GM21526 (cell line): ENCODE measurements around the gene MEN1.
"Not testable (repeated sequence)": the region's sequence is repeated elsewhere in the genome, so short reads cannot be mapped to it uniquely, and the experiment has no call there.

Experiments used
- ATAC-seq: cut with Tn5 transposase; IDR thresholded peaks from one replicate; pipeline ENCODE4 v1.9.1; 2021; ENCODE audit warnings: moderate library complexity; ENCODE audit not compliant: unreplicated experiment, low FRiP score

The MEN1 gene

DNA sequence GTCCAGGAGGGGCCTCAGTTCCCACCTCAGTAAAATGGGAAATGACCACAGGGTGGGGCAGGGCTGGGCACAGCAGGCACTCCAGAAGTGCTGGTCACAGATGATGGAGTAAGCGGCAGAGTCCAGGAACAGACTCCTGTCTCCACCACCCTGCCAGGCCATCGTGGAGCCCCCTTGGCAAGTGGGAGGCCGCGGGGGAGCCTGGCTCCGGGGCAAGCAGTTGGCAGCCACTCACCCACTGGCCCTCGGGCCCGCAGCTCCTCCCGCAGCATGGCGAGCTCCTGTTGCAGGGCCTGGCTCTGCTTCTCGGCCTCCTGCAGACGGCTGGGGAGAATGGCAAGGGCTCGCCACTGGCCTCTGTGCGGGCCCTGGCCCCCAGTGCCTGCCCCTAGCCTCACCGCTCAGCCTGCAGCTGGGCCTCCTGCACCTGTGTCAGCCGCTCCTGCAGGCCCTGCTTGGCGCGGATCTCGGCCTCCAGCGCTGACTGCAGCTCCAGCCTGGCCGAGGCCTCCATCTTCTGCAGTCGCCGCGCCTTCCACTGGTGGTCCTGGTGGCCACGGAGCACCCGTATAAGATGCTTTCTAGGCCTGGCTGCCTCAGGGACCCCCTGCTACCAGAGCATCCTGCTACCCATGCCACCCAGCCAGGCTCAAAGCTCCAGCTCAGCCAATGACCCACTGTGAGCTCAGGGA, 23.8 kb upstream of the MEN1 start:
- ATAC-seq, result no peak

DNA sequence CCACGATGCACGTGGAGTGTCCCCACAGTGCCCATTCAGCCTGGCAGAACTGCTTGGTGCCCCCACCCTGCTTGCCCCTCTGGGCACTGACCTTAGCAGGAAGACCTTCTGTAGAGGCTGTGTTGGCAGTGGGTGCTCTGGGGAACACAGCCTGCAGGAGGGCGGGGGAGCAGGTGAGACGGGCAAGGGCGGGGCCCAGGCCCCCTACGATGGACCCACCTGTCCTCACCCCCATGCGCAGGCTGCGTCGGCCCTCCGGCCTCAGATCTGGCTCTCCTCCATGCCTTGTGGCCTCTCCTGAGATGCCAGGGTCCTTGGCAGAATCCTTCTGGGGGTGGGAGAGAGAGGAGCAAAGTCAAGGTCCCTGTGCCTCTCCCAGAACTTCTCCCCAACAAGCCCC, 23.2 kb upstream of the MEN1 start:
- ATAC-seq, result no peak

DNA sequence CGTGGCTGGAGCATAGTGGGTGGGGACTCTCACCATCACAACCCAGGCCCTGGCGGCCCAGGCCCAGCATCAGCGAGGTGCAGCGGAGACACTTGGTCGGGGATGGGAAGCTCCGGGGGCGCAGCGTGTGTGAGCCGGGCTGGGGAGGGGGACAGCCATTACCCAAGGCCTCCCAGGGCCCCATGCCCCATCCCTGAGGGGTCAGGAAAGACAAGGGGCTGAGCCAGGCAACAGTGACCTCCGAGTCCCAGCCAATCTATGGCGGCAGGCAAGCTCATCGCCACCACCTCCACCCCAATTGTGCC, 22.8 kb upstream of the MEN1 start:
- ATAC-seq, result no peak

DNA sequence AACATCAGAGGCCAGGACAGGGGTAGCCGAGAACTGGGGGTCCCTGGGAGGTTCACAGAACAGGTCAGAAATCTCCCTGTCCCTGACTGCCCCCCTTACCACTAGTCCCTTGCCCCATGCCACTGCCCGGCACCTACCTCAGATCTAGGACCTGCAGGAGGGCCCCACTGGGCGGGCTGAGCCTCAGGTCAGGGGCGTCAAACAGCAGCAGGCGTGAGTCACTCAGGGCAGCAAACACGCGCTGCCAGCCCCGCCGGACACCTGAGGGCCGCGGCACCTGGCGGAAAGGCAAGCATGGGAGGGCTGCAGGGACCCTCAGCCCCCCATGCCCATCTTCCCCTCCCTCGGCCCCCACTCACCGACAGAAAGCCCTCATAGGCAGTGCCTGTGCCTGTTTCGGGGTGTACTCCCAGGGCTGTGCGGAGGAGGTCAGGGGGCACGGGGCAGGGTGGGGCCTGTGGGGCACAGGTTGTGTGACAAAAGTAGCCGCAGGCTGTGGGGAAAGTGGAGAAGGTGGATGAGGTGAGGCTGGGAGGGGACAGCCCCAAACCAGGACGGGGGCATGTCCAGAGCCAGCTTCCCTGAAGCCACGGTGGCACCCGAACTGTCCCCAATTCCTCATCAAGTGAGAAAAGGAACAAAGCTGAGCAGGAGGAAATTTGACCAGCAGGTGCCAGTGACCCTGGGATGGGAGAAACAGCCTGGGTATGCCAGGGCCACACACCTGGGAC, 22.3 kb upstream of the MEN1 start:
- no peak for ATAC-seq

DNA sequence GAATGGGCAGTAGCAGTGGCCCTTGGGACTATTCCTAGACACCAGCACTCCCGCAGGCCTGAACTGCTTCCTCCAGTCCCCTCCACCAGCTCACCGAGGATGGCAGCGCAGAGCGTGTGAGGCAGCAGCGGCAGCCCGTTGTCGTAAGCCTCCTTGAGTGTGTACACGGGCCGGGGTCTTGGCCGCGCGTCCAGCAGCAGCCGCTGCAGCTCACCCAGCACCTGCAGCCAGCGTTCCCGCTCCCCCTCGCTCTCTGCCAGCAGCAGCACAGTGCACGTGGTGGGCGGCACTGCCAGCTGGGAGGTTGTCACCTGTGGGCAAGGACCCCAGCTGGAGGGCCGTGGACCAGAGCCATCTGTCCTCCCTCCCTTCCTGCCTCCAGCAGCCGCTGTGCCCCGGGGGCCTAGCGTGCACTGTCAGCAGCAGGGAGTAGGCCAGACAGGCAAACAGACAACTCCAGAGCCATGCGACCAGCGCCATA, 21.1 kb upstream of the MEN1 start:
- no peak for ATAC-seq

DNA sequence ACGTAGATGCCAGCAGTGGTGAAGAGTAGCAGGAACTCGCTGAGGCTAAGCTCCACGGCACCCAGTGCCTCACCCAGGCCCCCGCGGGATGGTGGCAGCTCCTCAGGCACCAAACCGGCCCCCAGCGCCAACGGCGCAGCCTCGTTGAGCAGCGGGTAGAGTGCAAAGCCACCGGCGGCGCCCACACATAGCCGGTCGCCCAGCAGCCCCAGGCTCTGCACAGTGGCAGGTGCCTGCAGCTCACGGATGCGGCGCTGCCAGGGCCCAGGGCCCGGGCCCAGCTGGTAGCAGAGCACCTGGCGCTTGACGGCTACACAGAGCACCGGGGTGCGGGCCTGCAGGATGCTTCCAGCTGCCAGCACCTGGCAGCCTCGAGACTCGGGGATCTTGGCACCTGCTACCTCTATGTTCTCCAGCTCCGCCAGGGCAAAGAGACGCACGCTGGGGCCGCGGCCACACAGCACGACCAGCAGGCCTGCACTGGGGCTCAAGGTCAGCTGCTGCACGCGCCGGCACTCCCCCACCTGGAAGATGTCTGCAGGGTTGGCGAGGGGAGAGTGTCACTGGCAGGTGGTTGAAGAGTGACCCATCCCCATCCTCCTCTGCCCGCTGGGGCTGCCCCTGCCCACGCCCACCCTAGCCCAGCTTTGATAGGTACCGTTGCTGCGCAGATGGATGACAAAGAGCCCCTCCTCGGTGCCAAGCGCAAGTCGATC, 19.3 kb upstream of the MEN1 start:
- ATAC-seq, result no peak

DNA sequence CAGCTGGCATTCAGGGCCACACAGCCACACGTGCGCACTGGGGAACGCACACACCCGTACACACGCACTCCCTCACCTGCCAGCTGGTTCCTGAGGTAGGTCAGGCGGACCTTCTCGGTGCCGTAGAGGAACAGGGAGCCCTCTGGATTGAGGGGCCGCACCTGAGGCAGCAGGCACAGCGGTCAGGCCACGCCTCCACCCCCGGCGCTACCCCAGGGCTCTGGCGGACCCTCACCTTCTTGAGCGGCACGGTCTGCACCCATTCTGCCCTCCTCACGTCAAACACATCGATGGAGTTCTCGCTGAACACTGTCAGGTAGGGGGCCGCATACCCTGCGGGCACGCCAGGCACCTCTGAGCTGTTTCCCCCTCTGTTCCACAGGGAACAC, 17.1 kb upstream of the MEN1 start:
- ATAC-seq, result no peak

DNA sequence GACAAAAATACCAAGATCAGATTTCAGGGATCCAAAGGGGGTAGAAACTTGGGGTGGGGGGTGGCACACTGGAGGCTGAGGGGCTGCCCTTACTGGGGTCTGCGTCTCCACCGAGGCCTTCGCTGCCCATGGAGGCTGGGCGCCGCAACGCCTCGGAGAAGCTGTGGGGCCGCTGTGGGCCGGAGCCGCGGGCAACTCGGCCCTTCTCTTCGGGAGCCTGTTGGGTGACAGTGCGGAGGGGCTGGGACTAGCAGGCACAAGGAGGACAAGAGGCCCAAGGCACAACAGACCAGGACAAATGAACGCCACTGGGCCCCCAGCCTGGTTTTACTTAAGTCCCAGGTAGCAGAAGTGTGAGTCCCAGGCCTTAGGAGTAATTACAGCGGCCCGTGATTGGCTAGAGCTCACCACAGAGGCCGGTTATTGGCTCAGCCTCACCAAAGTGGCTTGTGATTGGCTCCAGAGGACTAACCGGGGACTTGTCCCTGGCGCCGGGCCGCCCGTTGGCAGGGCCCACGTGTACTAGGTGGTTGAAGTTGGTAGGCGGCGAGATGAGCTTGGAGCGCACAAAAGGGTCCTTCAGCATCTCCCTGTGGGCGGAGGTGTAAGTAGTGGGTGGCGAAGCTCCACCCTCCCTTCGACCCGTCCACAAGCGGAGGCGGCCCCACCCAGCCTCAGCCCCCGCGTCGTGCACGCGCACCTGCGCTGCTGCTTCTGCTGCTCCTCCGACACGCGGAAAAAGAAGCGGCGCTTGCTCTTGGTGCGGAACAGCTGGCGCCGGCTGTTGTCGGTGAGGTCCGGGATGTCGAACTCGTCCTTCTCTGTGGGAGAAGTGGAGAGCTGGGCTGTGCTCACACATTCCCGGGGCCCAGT, 16.5 kb upstream of the MEN1 start:
- ATAC-seq, result no peak

DNA sequence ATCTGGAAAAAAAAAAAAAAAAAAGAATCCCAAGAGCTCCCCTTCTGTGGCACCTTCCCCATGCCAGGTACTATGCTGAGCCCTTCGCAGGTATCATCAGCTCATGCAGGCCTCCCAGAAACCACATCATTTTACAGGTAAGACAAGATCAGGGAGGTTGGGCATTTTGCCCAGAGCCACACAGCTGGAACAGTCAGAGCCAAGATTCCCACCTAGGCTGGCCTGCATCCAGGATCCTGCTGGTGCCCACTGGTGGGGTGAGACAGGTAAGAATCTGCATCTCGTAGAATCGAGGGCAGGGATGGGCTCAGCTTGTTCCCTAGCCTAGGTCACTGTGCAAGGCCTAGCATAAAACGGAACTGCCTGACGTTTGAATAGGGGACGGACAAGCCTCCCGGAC, 15.7 kb upstream of the MEN1 start:
- ATAC-seq, result no peak

DNA sequence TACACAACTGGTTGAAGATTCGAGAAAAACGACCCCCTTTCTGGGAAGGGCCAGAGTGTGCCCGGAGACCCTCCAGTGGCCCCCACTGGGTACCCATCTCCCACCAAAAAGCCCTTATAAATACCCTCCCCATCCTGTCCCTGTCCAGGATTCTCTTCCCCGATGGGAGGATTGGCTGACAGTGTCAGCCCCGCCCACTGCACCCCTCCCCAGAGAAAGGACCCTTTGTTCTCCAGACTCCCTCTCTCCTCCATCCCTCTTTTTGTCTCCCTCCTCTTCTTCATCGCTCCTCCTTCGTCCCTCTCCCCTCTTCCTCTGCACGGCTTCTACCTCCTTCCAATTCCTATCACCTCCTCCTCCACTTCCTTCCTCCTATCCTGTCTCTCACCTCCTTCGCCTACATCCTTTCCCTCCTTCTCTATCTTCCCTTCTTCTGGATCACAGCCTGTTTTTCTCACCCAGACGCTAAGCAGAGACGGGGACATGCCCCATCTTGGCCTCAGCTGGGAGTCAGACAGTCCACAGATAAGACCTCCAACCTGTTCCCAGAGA, 13.3 kb upstream of the MEN1 start:
- ATAC-seq, result no peak

DNA sequence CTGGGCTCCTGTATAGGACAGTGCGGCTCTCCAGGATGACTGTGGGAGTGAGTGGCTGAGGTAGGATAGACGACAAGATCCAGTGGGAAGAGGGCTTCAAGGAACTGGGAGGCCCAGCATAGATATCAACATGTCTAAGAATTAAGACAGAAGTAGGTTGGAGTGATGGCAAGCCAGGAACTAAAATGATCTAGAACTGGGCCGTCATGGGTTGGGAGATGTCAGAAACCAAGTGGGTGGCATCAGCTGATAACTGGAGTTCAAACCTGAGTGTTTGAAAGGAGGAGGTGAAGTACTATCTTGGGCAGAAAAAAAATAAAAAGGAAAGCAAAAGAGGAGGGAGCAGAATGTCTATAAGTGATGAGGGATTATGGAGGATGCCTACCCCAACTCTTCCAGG, 7.1 kb upstream of the MEN1 start:
- ATAC-seq, result no peak

DNA sequence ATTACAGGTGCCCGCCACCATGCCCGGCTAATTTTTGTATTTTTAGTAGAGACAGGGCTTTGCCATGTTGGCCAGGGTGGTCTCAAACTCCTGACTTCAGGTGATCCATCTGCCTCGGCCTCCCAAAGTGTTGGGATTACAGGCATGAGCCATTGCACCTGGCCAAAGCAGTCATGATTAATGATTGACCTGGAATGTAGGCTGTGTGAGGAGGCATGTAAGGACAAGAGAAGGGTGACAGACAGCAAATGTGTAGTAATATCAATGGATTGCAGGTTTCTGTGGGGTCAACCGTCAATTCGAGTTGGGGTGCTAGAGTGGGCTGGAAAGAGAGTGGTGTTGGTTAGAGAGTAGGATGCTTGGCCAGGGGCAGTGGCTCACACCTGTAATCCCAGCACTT, 5.1 kb upstream of the MEN1 start:
- not testable (repeated sequence) for ATAC-seq

DNA sequence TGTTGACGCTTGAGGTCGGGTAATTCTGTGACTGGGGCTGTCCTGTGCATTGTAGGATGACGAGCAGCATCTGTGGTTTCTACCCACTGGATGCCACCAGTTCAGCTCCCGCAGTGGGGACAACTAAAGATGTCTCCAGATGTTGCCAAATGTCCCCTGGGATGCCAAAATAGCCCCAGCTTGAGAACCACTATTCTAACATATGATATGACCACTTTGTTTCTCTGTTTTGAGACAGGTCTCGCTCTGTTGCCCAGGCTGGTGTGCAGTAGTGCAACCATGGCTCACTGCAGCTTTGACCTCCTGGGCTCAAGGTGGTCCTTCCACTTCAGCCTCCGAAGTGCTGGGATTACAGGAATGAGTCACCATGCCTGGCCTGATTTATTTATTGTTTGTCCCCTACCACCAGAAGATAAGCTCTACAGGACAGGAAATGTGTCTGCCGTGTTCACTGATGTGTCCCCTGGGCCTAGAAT, 4.4 kb upstream of the MEN1 start:
- ATAC-seq, result no peak

GRCh38 chr11:64813826-64814225, 3.5 kb upstream of the MEN1 start:
- ATAC-seq, result no peak

- ATAC-seq, result no peak
Observed at GRCh38 chr11:64810891-64811272, 531 bp upstream of the MEN1 start.

DNA sequence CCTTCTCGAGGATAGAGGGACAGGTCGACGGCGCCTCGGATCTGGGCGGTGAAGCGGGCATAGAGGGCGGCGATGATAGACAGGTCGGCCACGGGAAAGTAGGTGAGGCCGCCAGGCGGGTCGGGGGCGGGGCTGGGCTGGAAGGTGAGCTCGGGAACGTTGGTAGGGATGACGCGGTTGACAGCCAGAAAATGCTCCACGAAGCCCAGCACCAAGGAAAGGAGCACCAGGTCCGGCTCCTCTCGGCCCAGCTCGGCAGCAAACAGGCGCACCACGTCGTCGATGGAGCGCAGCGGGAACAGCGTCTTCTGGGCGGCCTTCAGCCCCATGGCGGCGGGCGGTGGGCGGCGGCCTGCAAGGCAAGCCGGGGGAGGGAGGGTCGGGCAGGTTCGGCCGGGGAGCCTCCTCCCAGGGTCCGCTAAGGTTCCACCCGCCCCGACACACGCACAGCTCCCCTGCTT, 540 bp downstream of the MEN1 start:
- no peak for ATAC-seq

GRCh38 chr11:64805481-64805880, 4.9 kb downstream of the MEN1 start:
- no peak for ATAC-seq

DNA sequence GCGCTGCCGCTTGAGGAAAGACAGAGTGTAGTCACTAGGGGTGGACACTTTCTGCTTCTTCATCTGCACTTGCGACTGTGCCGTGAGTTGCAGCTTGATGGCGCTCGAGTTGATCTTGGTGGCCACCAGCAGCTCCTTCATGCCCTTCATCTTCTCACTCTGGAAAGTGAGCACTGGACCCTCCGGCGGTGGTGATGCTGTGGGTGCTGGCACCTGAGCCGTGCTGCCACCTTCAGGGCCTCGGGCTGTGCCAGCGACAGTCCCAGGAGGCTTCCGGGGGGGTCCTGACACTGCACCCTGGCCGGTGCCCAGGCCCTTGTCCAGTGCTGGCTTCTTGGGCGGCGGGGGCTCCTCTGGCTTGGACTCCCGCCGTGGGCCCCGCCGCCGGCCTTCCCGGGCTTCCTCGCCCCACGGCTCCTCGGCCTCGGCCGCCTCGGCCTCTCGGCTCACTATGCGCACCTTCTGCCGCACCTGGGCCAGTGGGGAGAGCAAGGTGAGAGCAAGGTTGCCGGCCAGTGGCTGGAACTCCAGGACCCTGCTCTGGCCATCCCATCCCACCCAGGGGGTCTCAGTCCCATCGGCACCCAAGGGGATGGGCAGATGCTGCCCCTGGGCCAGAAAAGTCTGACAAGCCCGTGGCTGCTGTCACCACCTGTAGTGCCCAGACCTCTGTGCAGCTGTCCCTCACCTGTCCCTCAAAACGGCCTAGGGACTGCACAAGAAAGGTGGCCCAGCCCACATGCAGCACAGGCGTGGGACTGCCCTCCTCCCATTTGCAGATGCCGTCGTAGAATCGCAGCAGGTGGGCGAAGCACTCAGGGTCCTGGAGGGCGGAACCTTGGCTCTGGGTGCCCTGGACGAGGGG, 5.8 kb downstream of the MEN1 start:
- ATAC-seq, result no peak

GRCh38 chr11:64803846-64804345, 6.5 kb downstream of the MEN1 start:
- no peak for ATAC-seq
